Activated CD4-positive, alpha-beta T cell treated with anti-CD3 and anti-CD28 coated beads for 36 hours (primary cell): ENCODE data around the gene HINFP. TPM values are rescaled to one million over a fixed set of nuclear protein-coding genes. Genes with fewer than 3 reads are reported as not detected.
A peak's percentile ranks its signal among the peaks of the same experiment; 100 is the strongest.

Experiments used
- ATAC-seq: fragments of 200-7000 bp; cut with Tn5 transposase; one replicate; pipeline ENCODE4 v1.10.0; 2021; ENCODE audit warnings: mild to moderate bottlenecking, moderate library complexity
- CTCF ChIA-PET: fragments of 350-600 bp; sonication (Branson Sonifier 250); formaldehyde crosslinking; loops from one replicate; lab custom pipeline; 2021; ENCODE audit warnings: antibody characterized with exemption; lab: Charles Lee
- POLR2A ChIA-PET: fragments of 350-600 bp; sonication (Branson Sonifier 250); formaldehyde crosslinking; loops from one replicate; lab custom pipeline; 2021; ENCODE audit warnings: antibody characterized with exemption, inconsistent platforms; lab: Charles Lee
- DNase-seq: peaks from one replicate; pipeline ENCODE4 v3.0.0-alpha.2; 2020
- H3K27ac Mint-ChIP-seq: one replicate; pipeline ENCODE4 v1.8.0; 2021; ENCODE audit warnings: mixed read lengths
- H3K27me3 Mint-ChIP-seq: one replicate; pipeline ENCODE4 v1.8.0; 2021; ENCODE audit warnings: mixed read lengths
- H3K36me3 Mint-ChIP-seq: one replicate; pipeline ENCODE4 v1.8.0; 2021; ENCODE audit warnings: low read depth, mixed read lengths
- H3K4me1 Mint-ChIP-seq: one replicate; pipeline ENCODE4 v1.8.0; 2021; ENCODE audit warnings: mixed read lengths
- H3K4me3 Mint-ChIP-seq: one replicate; pipeline ENCODE4 v1.8.0; 2021; ENCODE audit warnings: mild to moderate bottlenecking, moderate library complexity, mixed read lengths
- H3K9me3 Mint-ChIP-seq: one replicate; pipeline ENCODE4 v1.8.0; 2021; ENCODE audit warnings: low read depth, mixed read lengths
- intact Hi-C, 2 experiments: fragments of 100-400 bp; cut with DNase I in 1 of 2; cut with micrococcal nuclease in 1 of 2; formaldehyde crosslinking; loops; one replicate each; pipeline versions ENCODE4 v1.14.2 to v1.15.1; 2022 to 2024; cut with DNase I, micrococcal nuclease
- total RNA-seq, 2 experiments: library from RNA; stranded (reverse); gene quantifications; one replicate each; pipeline ENCODE4 v1.2.3, GENCODE V29; 2021

The HINFP gene
- total RNA-seq, 2 experiments from 2014 or later: 24.0 to 27.2 TPM

- H3K36me3 Mint-ChIP-seq: no peaks in the 10 kb centered on the region
- peaks cover 8% of the 10 kb centered on the region for H3K4me1 Mint-ChIP-seq
- H3K9me3 Mint-ChIP-seq: no peaks in the 10 kb centered on the region
- peak; percentile 35 for ATAC-seq
- ChIA-PET POLR2A (no interaction called here), CTCF (interaction anchor here (0.6 to 1.7 kb wide), 5 partner anchors 9 to 178 kb away, joined by 3 to 8 read pairs (median 5); no protein-coding TSS in a partner anchor)
- no peak overlapping the region for H3K27ac Mint-ChIP-seq
- peaks cover 33% of the 10 kb centered on the region for H3K27me3 Mint-ChIP-seq
- DNase-seq: peak; percentile 58
- H3K4me3 Mint-ChIP-seq: no peak overlapping the region
- intact Hi-C loops: loop anchor here in 1 of 2 experiments (2.0 kb wide), 1 partner anchor 52 kb away; no protein-coding TSS in a partner anchor
Observed at GRCh38 chr11:119144825-119145486, 23.6 kb downstream of the HINFP start.

- intact Hi-C loops: loop anchor here in 1 of 2 experiments (2.0 kb wide), 1 partner anchor 51 kb away; no protein-coding TSS in a partner anchor
- Mint-ChIP-seq H3K36me3 (no peaks in the 10 kb centered on the region), H3K27ac (no peak overlapping the region), H3K4me3 (no peak overlapping the region), H3K27me3 (peaks cover 38% of the 10 kb centered on the region), H3K4me1 (peaks cover 8% of the 10 kb centered on the region), H3K9me3 (no peaks in the 10 kb centered on the region)
- ATAC-seq: no peak
- ChIA-PET POLR2A (no interaction called here), CTCF (interaction anchor here (0.5 to 1.7 kb wide), 6 partner anchors 9 to 221 kb away, joined by 3 to 8 read pairs (median 4); no protein-coding TSS in a partner anchor)
- no peak for DNase-seq
Observed at GRCh38 chr11:119145551-119145950, 24.2 kb downstream of the HINFP start.

DNA sequence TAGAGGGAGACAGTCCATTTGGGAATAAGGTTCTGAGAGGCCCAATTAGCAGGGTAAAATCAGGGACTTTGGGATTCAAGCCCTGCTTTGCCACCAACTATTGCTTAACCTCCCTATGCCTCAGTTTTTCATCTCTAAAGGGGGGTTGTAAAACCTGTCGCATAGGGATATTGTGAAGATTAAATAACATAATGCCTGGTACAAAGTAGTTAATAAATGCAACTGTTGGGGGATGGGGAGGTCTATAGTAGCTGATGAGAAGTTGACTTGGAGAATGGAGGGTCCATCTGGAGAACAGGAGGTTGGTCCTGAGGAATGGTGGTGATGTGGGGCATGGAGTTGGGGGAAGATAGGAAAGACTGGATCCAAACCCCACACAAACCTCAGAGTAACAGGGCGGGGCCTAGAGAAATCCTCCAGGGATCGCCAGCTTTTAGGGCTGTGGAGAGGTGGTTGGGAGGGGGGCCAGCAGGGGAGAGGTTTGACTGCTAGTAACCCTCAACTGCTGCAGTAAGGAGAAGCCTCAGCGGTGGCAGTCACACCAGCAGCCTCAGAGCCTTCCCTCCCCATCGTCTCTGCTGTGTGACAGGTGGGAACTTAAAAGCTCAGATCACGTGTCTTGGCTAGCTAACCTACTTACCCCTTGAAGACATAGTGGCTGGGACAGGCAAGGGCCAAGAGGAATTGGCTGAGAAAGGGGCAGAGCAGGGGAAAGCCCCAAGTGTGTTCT is 26.4 kb downstream of the HINFP start:
- Mint-ChIP-seq H3K4me3 (peak overlapping the region; percentile 20), H3K4me1 (peaks cover 8% of the 10 kb centered on the region), H3K27me3 (peaks cover 41% of the 10 kb centered on the region), H3K36me3 (no peaks in the 10 kb centered on the region), H3K9me3 (no peaks in the 10 kb centered on the region), H3K27ac (no peak overlapping the region)
- ChIA-PET POLR2A (no interaction called here), CTCF (interaction anchor here (0.6 to 1.1 kb wide), 3 partner anchors 9 to 281 kb away, joined by 3 to 4 read pairs (median 4); no protein-coding TSS in a partner anchor)
- DNase-seq: no peak
- ATAC-seq: peak; percentile 13
- intact Hi-C loops: no loop called here

DNA sequence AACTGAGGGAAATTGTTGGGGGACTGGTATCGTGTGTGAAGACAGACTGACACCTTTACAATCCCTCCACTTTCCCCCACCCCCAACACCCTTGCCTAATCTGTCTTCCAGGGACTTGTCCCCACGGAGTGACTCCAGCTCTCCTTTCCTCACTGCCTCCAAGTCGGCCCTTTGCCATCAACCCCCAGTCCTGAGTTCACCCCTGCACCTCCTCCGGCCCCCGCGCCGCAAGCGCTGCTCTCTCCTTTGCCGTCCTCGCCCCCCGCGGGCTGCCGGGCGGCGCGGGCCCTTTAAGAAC is 27.3 kb downstream of the HINFP start:
- Mint-ChIP-seq H3K27me3 (peaks cover 36% of the 10 kb centered on the region), H3K4me3 (peak overlapping the region; percentile 64), H3K27ac (no peak overlapping the region), H3K9me3 (no peaks in the 10 kb centered on the region), H3K36me3 (no peaks in the 10 kb centered on the region), H3K4me1 (peaks cover 8% of the 10 kb centered on the region)
- POLR2A ChIA-PET: interaction anchor here (0.6 kb wide), 1 partner anchor 48 kb away, joined by 3 read pairs; no protein-coding TSS in a partner anchor
- CTCF ChIA-PET: interaction anchor here (1.0 to 1.1 kb wide), 2 partner anchors 10 to 33 kb away, joined by 3 to 5 read pairs; no protein-coding TSS in a partner anchor
- no peak for DNase-seq
- intact Hi-C loops: loop anchor here in 1 of 2 experiments (1.0 kb wide), 1 partner anchor 27 kb away; the partner anchor contains the start of gene HINFP
- no peak for ATAC-seq

DNA sequence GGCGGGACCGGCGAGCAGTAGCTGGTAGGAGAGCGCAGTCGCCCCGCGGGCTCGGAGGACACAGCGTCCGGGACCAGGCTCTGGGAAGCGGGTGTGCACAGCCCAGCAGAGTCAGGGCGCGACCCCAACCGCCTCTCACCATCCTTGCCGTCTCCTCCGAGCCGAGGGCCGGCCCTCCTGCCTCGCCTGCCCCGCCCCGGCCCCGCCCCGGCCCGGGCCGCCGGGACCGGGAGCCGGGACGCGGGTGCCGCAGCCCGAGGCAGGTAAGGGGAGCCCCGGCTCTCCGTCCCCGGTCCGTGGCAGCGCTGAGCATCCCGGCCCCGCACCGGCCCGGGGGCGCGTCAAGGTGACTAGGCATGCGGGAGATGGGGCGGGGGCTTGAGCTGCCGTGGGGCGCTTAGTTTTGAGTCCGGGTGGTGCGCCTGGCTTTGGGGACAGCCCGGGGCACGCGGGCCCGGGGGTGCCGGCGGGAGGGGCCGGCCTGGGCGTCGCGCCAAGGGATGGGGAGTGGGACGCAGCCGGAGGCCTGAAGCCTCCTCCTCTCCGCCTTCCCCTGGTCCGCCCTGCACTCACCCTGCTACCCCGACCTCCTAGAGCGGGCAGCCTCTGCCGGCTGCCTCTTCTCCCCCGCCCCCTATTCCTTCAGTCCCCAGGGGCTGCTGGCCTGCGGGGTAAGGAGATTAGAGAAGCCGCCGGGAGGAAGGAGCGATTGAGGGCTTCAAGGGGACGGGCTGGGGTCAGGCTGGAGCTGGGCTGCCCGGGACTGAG is 27.8 kb downstream of the HINFP start, which contains the start of gene ABCG4:
TSS of gene ABCG4 (plus strand) at position 35 of the 768 bp plus-strand sequence. CDS start 914 bp downstream, outside the sequence.
- intact Hi-C loops: loop anchor here in 1 of 2 experiments (1.0 kb wide), 1 partner anchor 28 kb away; the partner anchor contains the start of gene HINFP
- Mint-ChIP-seq H3K27me3 (peaks cover 34% of the 10 kb centered on the region), H3K27ac (no peak within 1 kb of the TSS), H3K36me3 (no peaks in the 10 kb centered on the region), H3K9me3 (no peaks in the 10 kb centered on the region), H3K4me3 (peak within 1 kb of the TSS; percentile 64), H3K4me1 (peaks cover 8% of the 10 kb centered on the region)
- peak; percentile 45 for DNase-seq
- peak; percentile 51 for ATAC-seq
- ChIA-PET CTCF (interaction anchor here (0.6 to 1.1 kb wide), 2 partner anchors 34 to 792 kb away, joined by 4 to 5 read pairs; no protein-coding TSS in a partner anchor), POLR2A (interaction anchor here (0.6 kb wide), 1 partner anchor 47 kb away, joined by 3 read pairs; no protein-coding TSS in a partner anchor)

DNA sequence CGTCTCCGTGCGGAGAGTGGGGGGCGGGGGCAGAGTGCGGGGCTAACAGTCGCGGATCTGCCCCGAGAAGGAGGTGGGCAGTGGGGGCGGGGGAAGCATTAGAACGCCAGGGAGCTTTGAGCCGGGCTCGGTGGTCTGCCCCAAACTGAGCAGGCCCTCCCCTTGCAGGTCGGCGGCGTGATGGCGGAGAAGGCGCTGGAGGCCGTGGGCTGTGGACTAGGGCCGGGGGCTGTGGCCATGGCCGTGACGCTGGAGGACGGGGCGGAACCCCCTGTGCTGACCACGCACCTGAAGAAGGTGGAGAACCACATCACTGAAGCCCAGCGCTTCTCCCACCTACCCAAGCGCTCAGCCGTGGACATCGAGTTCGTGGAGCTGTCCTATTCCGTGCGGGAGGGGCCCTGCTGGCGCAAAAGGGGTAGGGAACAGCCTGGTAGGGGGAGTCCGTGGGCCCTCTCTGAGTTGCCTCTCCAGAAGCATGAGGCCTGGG is 28.5 kb downstream of the HINFP start:
- Mint-ChIP-seq H3K9me3 (no peaks in the 10 kb centered on the region), H3K36me3 (no peaks in the 10 kb centered on the region), H3K27me3 (peaks cover 34% of the 10 kb centered on the region), H3K4me1 (peaks cover 8% of the 10 kb centered on the region), H3K4me3 (no peak overlapping the region), H3K27ac (no peak overlapping the region)
- no peak for ATAC-seq
- no peak for DNase-seq
- intact Hi-C loops: loop anchor here in 1 of 2 experiments (1.0 kb wide), 1 partner anchor 29 kb away; the partner anchor contains the start of gene HINFP
- ChIA-PET CTCF (interaction anchor here (0.6 to 1.1 kb wide), 2 partner anchors 178 to 792 kb away, joined by 3 to 4 read pairs; no protein-coding TSS in a partner anchor), POLR2A (interaction anchor here (0.6 kb wide), 1 partner anchor 46 kb away, joined by 3 read pairs; no protein-coding TSS in a partner anchor)

- Mint-ChIP-seq H3K36me3 (no peaks in the 10 kb centered on the region), H3K9me3 (no peaks in the 10 kb centered on the region), H3K4me3 (no peak overlapping the region), H3K4me1 (peaks cover 8% of the 10 kb centered on the region), H3K27me3 (peaks cover 22% of the 10 kb centered on the region), H3K27ac (no peak overlapping the region)
- DNase-seq (no peak), ATAC-seq (no peak)
- ChIA-PET CTCF (interaction anchor here (0.5 to 2.3 kb wide), 11 partner anchors 13 to 264 kb away, joined by 3 to 8 read pairs (median 4); partner anchors contain the start of gene NLRX1), POLR2A (no interaction called here)
- intact Hi-C loops: no loop called here
Observed at GRCh38 chr11:119152043-119152442, 30.7 kb downstream of the HINFP start.

DNA sequence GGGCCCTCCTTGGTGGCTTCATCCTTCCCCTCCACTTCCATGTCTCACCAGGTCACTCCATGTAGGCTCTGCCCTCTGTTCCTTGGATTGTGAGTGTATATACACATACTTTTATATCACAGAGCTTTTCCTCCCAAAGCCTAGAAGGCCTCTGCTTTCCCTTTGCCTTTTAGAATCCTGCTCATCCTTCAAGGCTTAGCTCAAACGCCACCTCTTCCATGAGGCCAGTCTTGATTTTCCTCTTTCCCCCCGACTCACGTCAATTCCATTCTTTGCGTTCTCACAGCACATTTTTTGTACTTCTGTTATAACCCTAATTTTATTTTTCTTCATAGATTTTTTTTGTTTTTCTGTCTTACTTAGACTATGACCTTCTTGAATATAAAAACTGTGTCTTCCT is 31.2 kb downstream of the HINFP start:
- Mint-ChIP-seq H3K27ac (no peak overlapping the region), H3K4me1 (peaks cover 8% of the 10 kb centered on the region), H3K27me3 (peaks cover 17% of the 10 kb centered on the region), H3K9me3 (no peaks in the 10 kb centered on the region), H3K4me3 (no peak overlapping the region), H3K36me3 (no peaks in the 10 kb centered on the region)
- ATAC-seq (no peak), DNase-seq (no peak)
- POLR2A ChIA-PET: no interaction called here
- CTCF ChIA-PET: interaction anchor here (0.6 to 2.3 kb wide), 8 partner anchors 14 to 463 kb away, joined by 3 to 8 read pairs (median 4); partner anchors contain the start of gene NLRX1
- intact Hi-C loops: no loop called here

- no peaks in the 10 kb centered on the region for H3K9me3 Mint-ChIP-seq
- H3K4me3 Mint-ChIP-seq: no peak overlapping the region
- peaks cover 11% of the 10 kb centered on the region for H3K27me3 Mint-ChIP-seq
- peaks cover 5% of the 10 kb centered on the region for H3K4me1 Mint-ChIP-seq
- H3K27ac Mint-ChIP-seq: no peak overlapping the region
- no peaks in the 10 kb centered on the region for H3K36me3 Mint-ChIP-seq
- DNase-seq (no peak), ATAC-seq (no peak)
- POLR2A ChIA-PET: no interaction called here
- intact Hi-C loops: no loop called here
- CTCF ChIA-PET: interaction anchor here (0.6 to 2.3 kb wide), 9 partner anchors 7 to 463 kb away, joined by 3 to 8 read pairs (median 5); partner anchors contain the start of gene NLRX1
Observed at GRCh38 chr11:119153049-119153818, 31.9 kb downstream of the HINFP start.

- CTCF ChIA-PET: interaction anchor here (0.6 to 2.0 kb wide), 3 partner anchors 8 to 127 kb away, joined by 3 to 8 read pairs (median 4); no protein-coding TSS in a partner anchor
- Mint-ChIP-seq H3K9me3 (no peaks in the 10 kb centered on the region), H3K4me3 (no peak overlapping the region), H3K27me3 (peaks cover 10% of the 10 kb centered on the region), H3K36me3 (no peaks in the 10 kb centered on the region), H3K4me1 (no peaks in the 10 kb centered on the region), H3K27ac (no peak overlapping the region)
- DNase-seq (no peak), ATAC-seq (no peak)
- intact Hi-C loops: no loop called here
- POLR2A ChIA-PET: no interaction called here
Observed at GRCh38 chr11:119154178-119154577, 32.8 kb downstream of the HINFP start.
